ENCODE results near the gene CIAO3.

Gene CIAO3

DNA sequence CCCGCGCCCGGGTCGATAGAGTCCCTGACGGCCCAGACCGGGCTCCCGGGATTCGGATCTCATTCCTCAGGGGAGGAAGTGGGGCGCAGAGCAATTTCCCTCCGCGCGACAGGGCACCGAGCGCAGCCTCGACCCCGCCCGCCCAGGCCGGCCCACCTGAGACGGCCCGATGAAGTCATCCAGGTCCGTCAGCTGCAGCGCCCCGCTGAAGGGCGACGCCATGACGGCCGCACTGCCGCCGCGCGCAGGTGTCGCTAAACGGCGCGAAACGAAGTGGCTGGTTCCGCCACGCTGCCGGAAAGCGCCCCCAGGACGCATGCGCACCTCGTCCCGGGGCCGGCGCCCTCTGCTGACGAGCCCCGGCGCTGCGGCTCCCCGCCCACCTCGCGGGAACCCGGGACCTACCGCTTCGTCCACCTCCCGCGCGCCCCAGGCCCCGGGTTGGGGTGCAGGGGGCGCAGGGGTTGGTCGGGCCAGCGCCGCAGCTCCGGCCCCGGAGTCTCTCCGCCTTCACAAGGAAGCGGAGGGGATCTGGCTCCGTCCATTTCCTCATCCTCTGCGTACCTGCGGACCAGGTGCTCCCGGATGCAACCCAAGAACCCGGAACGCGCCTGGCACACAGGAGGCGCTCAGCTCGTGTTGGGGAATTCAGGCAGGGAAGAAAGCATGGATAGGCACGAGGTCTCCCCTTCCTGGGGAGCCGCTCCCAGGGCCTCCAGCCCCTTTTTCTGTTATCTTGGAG is at the start of gene CIAO3:
Gene CIAO3, minus strand, starts transcription at position 234 of the 742 bp plus-strand sequence. Its CDS starts 12 bp downstream, at position 222.
- DNase-seq (ENCODE audit: low spot score): peak; percentile 97
- TF ChIP-seq, protein P1, sequence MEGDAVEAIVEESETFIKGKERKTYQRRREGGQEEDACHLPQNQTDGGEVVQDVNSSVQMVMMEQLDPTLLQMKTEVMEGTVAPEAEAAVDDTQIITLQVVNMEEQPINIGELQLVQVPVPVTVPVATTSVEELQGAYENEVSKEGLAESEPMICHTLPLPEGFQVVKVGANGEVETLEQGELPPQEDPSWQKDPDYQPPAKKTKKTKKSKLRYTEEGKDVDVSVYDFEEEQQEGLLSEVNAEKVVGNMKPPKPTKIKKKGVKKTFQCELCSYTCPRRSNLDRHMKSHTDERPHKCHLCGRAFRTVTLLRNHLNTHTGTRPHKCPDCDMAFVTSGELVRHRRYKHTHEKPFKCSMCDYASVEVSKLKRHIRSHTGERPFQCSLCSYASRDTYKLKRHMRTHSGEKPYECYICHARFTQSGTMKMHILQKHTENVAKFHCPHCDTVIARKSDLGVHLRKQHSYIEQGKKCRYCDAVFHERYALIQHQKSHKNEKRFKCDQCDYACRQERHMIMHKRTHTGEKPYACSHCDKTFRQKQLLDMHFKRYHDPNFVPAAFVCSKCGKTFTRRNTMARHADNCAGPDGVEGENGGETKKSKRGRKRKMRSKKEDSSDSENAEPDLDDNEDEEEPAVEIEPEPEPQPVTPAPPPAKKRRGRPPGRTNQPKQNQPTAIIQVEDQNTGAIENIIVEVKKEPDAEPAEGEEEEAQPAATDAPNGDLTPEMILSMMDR (IDR thresholded peaks at IDR 0.05; ENCODE audit: borderline replicate concordance, control extremely low read depth, extremely low read depth, insufficient read depth, missing control alignments): peak; percentile 98
- in situ Hi-C loops (cut with MboI; ENCODE audit: low sequenced_read_pairs, unreplicated experiment): no loop called here

- TF ChIP-seq, protein P1 (IDR thresholded peaks at IDR 0.05; ENCODE audit: borderline replicate concordance, control extremely low read depth, extremely low read depth, insufficient read depth, missing control alignments): no peak
- in situ Hi-C loops (cut with MboI; ENCODE audit: low sequenced_read_pairs, unreplicated experiment): no loop called here
- DNase-seq (ENCODE audit: low spot score): no peak
These were observed 49.3 kb upstream of the CIAO3 start for GRCh38 chr16:790086-790485.

GRCh38 chr16:789191-789850 is 48.5 kb upstream of the CIAO3 start:
- TF ChIP-seq, protein P1 (IDR thresholded peaks at IDR 0.05; ENCODE audit: borderline replicate concordance, control extremely low read depth, extremely low read depth, insufficient read depth, missing control alignments): no peak
- in situ Hi-C loops (cut with MboI; ENCODE audit: low sequenced_read_pairs, unreplicated experiment): no loop called here
- no peak for DNase-seq (ENCODE audit: low spot score)

GRCh38 chr16:788399-789126 is 47.8 kb upstream of the CIAO3 start, which contains the start of gene CHTF18:
CHTF18 (plus strand) TSS chr16:788620; CDS start chr16:788685, 65 bp downstream.
- TF ChIP-seq, protein P1 (IDR thresholded peaks at IDR 0.05; ENCODE audit: borderline replicate concordance, control extremely low read depth, extremely low read depth, insufficient read depth, missing control alignments): no peak
- in situ Hi-C loops (cut with MboI; ENCODE audit: low sequenced_read_pairs, unreplicated experiment): no loop called here
- peak; percentile 100 for DNase-seq (ENCODE audit: low spot score)

GRCh38 chr16:787978-788398 is 47.2 kb upstream of the CIAO3 start, which contains the start of gene RPUSD1:
RPUSD1 (minus strand) TSS chr16:788381; CDS start chr16:787737, 644 bp downstream.
- in situ Hi-C loops (cut with MboI; ENCODE audit: low sequenced_read_pairs, unreplicated experiment): no loop called here

More at GRCh38 chr16:787978-788398, 47.2 kb upstream of the CIAO3 start, which contains the start of gene RPUSD1:
- DNase-seq (ENCODE audit: low spot score): no peak
- TF ChIP-seq, protein P1 (IDR thresholded peaks at IDR 0.05; ENCODE audit: borderline replicate concordance, control extremely low read depth, extremely low read depth, insufficient read depth, missing control alignments): no peak
